ENCODE data around the gene GPR179.

DNA sequence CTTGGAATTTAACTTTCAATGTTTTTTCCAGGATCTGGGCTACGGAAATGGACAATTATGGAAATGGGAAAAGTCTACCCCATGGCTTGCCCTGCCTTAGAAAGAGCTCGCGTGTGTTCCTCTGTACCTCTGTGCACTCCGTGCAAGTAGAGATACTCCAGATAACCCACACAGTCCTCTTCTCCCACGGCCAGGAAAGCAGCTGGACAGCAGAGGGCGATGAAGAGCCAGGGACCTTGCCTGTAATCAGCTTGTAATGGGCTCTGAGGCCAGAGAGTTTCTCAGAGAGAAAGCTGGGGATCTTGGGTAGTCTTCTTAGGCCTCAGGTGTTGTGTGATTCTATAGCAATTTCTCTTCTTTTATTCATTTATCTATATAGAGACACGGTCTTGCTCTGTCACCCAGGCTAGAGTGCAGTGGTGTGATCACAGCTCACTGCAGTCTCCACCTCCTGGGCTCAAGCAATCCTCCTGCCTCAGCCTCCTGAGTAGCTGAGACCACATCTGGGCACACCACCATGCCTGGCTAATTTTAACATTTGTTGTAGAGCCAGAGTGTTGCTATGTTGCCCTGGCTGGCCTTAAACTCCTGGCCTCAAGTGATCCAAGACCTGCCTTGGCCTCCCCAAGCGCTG is 5.5 kb upstream of the GPR179 start:
- TF ChIP-seq, protein P1, sequence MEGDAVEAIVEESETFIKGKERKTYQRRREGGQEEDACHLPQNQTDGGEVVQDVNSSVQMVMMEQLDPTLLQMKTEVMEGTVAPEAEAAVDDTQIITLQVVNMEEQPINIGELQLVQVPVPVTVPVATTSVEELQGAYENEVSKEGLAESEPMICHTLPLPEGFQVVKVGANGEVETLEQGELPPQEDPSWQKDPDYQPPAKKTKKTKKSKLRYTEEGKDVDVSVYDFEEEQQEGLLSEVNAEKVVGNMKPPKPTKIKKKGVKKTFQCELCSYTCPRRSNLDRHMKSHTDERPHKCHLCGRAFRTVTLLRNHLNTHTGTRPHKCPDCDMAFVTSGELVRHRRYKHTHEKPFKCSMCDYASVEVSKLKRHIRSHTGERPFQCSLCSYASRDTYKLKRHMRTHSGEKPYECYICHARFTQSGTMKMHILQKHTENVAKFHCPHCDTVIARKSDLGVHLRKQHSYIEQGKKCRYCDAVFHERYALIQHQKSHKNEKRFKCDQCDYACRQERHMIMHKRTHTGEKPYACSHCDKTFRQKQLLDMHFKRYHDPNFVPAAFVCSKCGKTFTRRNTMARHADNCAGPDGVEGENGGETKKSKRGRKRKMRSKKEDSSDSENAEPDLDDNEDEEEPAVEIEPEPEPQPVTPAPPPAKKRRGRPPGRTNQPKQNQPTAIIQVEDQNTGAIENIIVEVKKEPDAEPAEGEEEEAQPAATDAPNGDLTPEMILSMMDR (conservative IDR thresholded peaks at IDR 0.05; ENCODE audit: low read length), result peak; percentile 96
- TF ChIP-seq EZH2phosphoT487 (IDR thresholded peaks at IDR 0.05; ENCODE audit: borderline replicate concordance), result no peak
